Epithelial cell of proximal tubule (primary cell): ENCODE measurements around the gene WNK1. TPM values are rescaled to one million over a fixed set of nuclear protein-coding genes. Genes with fewer than 3 reads are reported as not detected.
"Not testable (repeated sequence)": the region's sequence is repeated elsewhere in the genome, so short reads cannot be mapped to it uniquely, and the experiment has no call there.

Experiments used
- DNase-seq: peaks from one replicate; pipeline ENCODE4 v3.0.0-alpha.2; 2011; ENCODE audit warnings: low read depth
- H3K4me3 ChIP-seq: 2 replicates; pipeline ENCODE4 v1.5.1; 2011; ENCODE audit warnings: low read depth, mild to moderate bottlenecking, low read length
- CTCF ChIP-seq: conservative IDR thresholded peaks from 2 replicates; pipeline ENCODE4 v1.5.1; 2012; ENCODE audit warnings: low read depth, mild to moderate bottlenecking, low read length
- total RNA-seq: library from RNA; depleted of rRNA; stranded (reverse); fragments of >200 nt; gene quantifications from 2 replicates; pipeline ENCODE4 v1.2.3, GENCODE V29; 2015

The WNK1 gene
- total RNA-seq, 1 donor from 2014 or later: 53.4 TPM

GRCh38 chr12:780750-781379, 28.5 kb downstream of the WNK1 start:
- DNase-seq: no peak
- no peak for TF ChIP-seq CTCF
- no peak overlapping the region for H3K4me3 ChIP-seq

- no peak overlapping the region for H3K4me3 ChIP-seq
- no peak for DNase-seq
- no peak for TF ChIP-seq CTCF
These were observed 33.3 kb downstream of the WNK1 start for GRCh38 chr12:785706-786105.

- no peak for TF ChIP-seq CTCF
- no peak for DNase-seq
- no peak overlapping the region for H3K4me3 ChIP-seq
These were observed 35.9 kb downstream of the WNK1 start for GRCh38 chr12:788288-788687.

- DNase-seq, H3K4me3 ChIP-seq: not testable (repeated sequence)
These were observed 36.4 kb downstream of the WNK1 start for GRCh38 chr12:788762-789161.

- no peak for DNase-seq
- TF ChIP-seq CTCF: no peak
These were observed 37.6 kb downstream of the WNK1 start for GRCh38 chr12:789852-790563.

GRCh38 chr12:790608-791007, 38.2 kb downstream of the WNK1 start:
- no peak overlapping the region for H3K4me3 ChIP-seq
- TF ChIP-seq CTCF: no peak
- no peak for DNase-seq

More at GRCh38 chr12:789852-790563, 37.6 kb downstream of the WNK1 start:
- no peak overlapping the region for H3K4me3 ChIP-seq

- H3K4me3 ChIP-seq: no peak overlapping the region
- DNase-seq: no peak
- no peak for TF ChIP-seq CTCF
These were observed 40.7 kb downstream of the WNK1 start for GRCh38 chr12:793037-793436.
